Measurements from ENCODE around the gene STK33. TPM values are rescaled to one million over a fixed set of nuclear protein-coding genes. Genes with fewer than 3 reads are reported as not detected.

Gene STK33
- total RNA-seq, 1 donor from 2014 or later, result 0.52 TPM

DNA sequence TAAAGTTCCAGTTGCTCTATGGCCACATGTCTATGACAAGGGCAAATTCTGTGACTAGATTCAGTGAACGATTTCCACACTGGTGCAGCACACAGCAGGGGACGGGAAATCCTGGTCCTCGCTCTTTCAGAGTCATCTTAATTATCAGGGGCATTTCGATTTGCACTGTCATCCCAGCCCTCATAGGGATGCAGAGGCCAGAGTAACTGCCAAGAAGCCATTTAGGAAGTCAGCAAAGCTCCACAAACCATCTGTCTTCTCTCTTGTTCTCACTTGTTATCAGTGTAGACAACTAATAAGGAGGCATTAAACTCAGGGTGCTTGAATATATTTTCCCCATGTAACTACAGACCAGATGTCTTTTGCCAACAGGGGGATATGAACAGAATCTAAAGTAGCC is 151.7 kb downstream of the STK33 start:
- intact Hi-C loops (cut with micrococcal nuclease), result no loop called here

DNA sequence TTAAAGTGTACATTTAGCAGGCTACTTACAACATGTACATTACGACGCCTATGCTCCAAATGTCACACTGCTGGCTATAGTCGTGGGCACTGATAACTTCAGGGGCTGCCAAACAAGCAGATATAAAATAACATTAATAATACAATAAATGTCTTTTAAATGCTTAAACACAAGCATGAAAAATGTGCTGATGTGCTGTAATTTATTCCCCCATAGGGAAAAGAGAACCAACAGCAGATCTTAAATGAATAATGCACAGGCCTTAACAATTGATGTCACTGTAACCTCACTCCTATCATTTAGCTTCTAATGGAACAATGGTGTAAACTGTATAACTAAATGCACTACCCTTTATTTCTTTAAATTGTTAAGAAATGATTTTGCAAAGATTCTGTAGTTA is 153.4 kb downstream of the STK33 start:
- intact Hi-C loops (cut with micrococcal nuclease), result no loop called here

DNA sequence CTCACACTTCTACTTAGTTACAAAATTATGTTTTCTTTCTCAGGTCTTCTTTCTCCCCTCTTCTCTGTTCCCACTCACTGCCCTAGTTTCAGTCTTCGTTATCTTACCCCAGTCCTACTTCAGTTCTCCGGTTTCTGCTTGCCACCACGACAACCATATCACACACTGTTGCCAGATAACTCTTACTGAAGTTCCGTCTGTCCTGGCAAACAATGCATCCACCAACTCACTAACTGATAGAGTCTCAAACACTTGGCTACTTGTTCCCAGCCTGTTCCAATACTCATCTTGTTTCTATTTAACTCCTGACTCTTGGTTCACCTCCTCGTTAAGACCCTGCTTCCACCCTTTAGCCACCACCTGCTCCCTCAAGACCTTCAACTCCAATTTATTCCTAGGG is 164.5 kb downstream of the STK33 start:
- intact Hi-C loops (cut with micrococcal nuclease), result no loop called here

DNA sequence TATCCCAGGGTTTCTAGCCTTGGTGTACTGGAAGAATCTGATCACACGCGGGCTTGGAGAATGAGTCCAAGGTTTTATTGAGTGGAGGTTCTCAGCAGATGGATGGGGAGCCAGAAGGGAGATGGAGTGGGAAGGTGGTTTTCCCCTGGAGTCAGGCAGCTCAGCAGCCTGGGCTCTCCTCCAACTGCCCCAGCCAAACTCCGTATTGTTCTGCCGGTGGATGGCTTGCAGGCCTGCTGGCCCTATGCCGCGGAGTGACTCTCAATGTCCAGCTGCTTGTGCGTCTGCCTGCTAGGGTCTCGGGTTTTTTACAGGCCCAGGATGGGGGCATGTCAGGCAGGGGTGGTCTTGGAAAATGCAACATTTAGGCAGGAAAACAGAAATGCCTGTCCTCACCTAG is 168.0 kb downstream of the STK33 start:
- intact Hi-C loops (cut with micrococcal nuclease), result no loop called here

DNA sequence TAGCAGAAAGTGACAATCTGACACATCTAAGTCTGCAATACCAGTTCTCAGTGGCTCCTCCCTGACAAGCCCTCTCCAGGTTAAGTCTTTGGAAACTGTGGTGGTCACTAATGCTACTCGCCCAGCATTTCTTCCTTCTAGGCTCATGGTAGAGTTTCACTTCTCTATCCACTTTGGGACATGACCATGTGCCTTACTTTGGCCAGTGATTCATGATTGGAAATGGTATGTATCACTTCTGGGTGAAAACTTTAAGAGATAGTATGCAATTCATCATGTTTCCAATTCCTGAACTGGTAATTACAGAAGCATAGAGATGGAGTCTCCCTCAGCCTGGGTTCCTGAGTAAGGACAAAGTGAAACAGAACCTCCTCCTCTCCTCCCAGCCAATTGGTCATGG is 178.8 kb downstream of the STK33 start:
- intact Hi-C loops (cut with micrococcal nuclease), result no loop called here

DNA sequence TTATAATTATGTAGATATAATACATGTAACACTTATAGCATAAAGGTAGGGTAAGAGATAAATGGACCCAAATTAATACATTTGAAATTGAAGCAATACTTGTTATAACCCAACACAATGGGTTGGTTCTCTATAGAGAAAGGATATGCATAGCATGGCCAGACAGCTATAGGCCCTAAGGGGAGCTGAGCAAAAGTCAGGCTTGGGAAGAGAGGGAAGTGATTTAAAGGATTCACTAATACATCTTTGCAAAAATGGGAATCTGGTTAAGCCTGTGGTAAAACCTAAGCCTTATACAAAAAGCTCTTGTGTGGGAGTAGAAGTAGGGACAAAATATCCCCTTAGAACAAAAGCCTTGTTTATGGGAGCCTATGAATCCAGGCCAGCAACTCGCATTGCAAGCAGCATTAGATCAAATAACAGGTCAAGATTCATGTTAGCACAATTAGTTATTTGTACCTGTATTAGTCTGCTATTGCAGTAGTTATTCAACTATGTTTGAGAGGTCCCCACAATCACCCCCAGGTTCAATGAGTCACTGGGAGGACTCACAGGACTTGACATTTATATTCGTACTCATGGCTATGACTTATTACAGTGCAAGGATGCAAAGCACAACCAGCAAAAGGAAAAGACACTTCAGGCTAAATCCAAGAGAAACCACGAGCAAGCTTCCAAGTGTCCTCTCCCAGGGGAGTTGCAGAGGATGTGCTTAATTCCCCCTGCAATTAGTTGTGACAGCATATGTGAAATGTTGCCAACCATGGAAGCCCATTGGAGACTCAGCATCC is 185.7 kb downstream of the STK33 start:
- intact Hi-C loops (cut with micrococcal nuclease), result no loop called here

DNA sequence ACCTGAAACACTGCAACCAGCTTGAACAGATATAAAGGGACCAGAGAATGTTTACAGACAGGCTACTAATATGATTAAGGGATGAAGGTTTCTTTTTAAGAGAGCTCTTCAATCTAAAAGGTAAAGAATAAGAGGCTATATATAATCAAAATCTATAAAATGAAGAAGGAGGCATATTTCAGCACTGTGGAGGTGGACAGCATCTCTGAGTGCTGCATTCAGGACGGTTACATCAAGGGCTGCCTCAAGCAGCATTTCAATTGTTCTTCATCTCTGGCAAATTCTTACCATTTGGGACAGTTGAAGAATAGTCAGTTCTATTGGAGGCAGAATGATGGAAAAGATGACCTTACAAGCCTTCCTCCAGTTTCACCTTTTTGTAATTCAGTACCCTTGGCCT is 190.7 kb downstream of the STK33 start:
- intact Hi-C loops (cut with micrococcal nuclease), result no loop called here

DNA sequence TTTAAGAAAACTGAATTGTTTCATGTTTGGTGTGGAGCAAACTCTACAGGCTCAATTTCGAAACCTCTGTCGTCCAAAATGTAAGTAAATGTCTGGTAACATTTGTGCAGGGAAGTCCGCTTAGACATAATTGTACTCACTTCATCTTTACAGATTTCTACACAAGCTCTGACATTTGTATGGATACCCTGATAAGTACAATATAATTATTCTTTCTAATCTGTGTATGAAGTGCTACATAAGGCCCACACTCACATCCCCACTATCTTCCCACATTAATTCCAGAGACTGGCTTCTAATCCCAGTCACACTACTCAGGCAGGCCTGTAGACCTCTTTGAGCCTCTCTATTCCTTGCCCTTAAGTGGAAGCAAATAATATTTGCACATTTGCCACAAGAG is 201.1 kb downstream of the STK33 start:
- intact Hi-C loops (cut with micrococcal nuclease), result no loop called here

DNA sequence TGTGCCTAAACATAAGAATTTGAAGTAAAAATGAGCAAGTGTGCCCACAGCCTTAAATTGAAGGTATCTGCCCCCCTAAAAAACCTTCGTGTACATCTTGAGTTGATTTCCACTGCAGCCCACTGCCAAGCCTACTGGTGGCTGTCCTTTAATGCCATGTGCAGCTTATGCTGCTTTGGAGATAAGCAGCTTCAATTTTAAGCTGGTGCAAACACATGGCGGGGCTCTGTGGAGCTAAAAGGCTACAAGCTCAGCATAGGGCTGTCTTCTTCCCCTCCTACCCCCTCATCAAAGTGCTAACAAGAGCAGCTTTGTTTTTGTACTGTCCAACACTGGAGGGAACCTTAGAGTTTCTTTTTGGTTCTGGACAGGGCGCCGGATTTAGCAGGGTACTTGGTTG is 201.9 kb downstream of the STK33 start:
- intact Hi-C loops (cut with micrococcal nuclease), result no loop called here

DNA sequence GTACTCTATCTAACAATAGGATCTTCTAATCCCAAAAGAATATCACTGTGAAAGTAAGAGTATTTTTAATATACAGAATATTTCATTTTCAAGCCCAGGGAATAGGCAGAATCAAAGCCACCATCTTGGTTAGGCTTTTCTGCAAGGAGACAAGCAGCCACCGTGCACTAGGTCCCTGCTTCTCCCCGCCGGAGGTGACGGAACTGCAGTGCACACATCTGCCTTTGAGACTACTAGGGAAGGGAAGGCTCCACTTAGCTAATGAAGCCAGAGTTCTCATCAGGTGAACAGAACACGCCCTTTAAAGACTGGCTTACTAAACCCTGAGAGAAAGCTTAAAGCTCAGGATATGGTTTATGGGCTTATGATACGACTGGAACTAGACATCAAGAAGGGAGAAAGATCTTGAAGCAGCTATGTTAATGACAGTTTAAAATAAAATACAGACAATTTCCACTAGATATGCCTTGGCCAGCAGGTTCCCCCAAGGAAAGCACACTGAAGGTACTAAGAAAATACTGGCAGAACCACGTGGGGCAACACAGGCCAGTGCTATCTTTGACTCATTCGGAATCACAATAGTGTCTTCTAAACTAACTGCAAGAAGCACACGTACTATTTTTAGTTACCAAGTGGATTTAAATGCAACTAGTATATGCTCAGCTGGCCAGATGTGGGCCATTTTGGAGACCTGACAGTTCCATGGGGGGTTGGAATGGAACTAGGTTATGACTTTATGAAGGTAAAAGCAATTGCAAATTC is 203.0 kb downstream of the STK33 start:
- intact Hi-C loops (cut with micrococcal nuclease), result no loop called here

DNA sequence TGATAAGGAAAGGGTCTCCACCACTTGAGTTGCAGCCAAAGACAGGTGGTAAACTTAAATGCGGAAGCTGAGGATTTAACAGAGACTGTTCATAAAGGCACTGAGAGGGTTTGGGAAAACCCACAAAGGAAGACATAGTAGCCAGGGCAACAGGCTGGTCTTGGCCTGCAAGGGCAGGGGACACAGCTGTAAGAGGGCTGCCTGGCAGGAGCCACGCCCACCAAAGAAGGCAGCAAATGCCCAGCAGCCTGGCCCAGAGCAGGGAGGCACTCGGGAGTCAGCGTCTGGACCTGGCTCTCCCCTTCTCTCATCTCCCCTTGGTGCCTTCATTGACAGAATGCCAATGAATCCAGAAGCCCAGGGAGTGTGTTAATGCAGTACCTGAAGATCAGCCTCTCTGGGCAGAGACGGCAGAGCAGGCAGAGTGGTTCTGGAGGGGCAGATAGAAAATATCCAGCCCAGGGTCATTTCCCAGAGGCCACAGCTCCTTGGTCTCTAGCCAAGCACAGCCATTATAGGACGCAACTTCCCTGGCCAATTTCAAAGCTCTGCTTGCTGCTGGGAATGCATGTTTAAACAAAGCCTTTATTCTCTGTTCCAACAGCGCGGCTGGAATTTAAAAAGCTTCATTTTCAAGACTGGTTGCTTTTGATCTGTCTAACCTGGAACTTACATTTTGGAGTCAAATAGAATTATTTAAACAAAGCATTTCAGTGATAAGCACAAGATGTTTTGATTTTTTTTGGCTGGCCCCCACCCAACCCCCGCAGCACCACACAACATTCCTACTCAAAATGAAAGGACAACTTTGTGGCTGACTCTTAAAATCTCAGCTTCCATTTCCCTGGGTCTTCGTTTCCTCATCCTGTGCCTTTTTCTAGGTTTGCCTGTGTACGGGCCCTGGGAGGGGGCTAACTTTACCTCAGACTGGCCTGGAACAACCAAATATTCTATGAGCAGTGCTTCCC is 204.7 kb downstream of the STK33 start:
- intact Hi-C loops (cut with micrococcal nuclease), result no loop called here

DNA sequence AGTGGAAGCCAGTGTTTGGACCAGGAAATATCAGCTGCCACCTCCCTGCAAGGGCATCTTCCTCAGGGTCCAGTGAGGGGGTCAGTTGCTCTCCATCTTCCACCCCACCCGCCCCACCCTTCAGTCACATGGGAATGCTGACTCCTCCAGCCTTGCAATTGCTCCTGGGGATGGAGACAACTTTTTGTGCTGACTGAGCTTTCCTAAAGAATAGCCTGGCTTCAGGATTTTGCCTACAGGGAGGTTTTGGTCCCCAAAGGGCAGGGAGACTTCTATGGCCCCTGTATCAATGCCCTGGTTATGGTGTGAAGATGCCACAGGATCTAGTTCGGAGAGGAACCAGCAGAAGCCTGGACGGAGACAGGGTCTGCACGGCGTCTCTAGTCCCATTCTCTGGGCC is 206.3 kb downstream of the STK33 start:
- intact Hi-C loops (cut with micrococcal nuclease), result no loop called here

DNA sequence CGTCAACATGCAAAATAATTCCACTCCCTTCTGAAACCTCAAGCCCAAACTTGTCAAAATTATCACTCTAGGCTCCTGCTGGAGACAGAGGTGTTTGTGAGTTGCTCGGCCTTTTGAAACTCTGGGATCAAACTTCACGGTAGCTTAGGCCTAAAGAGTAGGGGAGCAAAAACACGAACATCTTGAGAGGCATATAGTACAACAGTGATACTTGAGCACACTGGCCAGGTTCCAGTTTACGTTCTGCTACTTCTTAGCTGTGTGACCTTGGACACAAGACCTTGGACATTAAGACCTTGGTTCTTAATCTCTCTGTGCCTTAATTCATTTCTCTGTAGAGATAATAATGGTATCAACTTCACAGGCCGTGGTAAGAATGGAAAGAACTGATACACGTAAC is 206.9 kb downstream of the STK33 start:
- intact Hi-C loops (cut with micrococcal nuclease), result no loop called here

DNA sequence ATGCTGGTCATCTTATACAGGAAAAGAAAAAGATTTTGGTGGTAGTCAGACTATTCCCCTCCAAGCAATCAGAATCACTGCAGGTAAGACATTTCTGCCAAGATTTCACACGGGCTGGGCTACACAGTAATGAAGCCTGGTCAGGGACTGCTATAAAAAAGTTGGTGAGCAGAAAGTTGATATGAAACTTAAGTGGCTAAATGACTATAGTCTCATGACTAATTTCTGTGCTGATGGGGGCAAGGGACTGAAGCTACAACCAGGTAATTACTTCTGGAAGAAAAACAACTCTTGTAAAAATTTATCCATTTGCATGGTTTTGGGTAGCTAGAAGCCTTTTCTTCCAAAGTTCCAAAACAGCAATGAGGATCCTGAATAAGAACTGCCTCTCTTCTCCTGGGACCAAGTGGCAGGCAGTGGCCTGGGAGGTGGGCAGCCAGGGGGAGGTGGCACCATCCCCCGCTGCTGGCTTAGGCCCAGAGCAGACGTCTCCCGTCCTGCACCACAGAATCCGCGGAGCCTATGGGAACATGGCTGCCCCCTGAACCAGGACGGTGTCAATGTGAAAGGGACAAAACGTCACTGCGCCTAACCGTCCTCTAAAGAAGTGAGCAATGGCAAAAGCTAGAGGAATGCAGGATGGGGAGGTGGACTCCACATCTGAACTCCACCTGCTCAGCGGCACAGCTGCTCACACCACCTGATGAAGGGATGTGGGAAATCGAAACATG is 207.7 kb downstream of the STK33 start:
- intact Hi-C loops (cut with micrococcal nuclease), result no loop called here

DNA sequence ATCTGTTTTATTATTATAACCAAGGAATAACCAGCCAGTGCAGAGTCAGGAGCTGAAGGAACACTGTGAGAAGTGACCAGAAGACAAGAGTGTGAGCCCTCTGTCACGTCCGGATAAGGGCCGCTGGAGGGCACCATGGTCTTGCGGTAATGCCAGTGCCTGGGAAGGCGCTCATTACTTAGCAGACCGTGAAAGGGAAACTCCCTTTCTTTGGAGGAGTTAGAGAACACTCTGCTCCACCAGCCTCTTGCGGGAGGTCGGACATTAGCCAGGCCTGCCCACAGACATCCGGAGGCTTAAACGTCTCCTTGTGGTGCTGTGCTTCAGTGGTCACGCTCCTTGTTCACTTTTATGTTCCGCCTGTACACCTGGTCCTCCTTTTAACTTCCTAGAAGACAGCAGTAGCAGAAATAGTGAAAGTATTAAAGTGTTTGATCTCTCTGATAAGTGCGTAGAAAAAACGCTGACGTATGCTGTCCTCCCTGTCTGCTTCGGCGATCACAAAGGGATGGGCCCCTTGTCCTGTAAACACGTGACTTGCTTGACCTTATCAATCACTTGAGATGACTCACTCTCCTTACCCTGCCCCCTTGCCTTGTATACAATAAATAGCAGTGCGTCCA is 209.7 kb downstream of the STK33 start:
- intact Hi-C loops (cut with micrococcal nuclease), result no loop called here

DNA sequence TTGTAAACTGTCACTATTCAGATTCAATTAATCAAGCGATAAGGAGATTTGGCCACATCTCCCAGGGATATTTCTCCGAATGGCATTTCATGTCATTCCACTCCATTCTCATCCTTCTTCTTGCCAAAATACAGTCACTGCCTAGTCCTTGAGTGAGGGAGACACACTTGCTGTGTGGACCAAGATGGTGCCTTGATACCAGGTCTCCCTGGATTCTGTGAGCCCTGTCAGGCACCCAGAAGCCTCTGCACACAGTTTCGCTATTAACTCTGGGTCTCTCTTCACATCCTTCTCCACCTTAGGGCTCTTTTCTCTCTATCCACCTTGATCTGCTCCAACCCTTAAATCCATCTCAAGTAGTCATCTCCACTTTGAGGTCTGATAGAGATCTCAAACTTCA is 210.4 kb downstream of the STK33 start:
- intact Hi-C loops (cut with micrococcal nuclease), result no loop called here

DNA sequence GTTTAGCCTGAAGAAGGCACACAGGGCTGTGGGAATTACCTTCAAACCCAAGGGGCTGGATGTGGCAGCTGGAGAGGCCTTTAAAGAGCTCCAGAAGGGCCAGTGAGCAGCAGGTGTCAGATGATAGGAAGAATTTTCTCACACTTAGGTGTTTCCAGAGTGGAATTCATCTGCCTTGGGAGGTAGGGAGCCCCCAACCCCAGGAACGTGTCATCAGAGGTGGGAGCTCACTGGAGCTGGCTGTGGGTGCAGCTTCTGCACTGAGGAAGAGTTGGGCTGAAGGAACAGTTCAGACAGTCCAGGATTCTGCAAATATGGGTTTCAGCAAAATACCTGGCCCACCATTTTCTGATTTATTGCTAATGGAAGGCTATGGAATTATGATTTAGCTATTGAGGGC is 210.8 kb downstream of the STK33 start:
- intact Hi-C loops (cut with micrococcal nuclease), result no loop called here

DNA sequence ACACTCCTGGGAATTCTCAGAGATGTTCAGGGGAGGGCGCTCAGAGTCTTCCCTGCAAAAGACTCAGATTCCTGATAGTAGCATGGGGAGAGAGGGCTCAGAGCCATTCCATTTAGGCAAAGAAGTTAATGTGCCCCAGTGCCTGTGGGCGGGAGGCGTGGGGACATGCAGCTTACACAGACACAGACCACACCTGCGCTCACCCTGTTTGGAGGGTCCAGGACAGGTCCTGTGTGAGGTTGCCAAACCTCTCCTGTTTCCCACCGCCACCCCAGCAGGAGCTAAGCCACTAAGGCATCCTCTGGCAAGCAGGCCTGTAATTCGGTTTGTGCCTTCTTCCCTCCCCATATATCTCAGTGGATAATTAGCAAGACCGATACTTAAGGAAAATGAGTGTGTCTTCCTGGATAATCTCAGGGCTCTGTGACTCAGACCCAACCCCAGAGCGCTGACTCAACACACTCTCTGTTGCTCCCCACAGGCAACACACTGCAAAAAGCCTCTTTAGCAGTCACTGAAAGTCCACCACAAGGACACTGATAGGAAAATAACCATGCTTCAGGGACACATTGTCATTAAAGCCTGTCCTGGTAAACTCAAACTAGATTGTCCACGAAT is 211.5 kb downstream of the STK33 start:
- intact Hi-C loops (cut with micrococcal nuclease), result no loop called here

DNA sequence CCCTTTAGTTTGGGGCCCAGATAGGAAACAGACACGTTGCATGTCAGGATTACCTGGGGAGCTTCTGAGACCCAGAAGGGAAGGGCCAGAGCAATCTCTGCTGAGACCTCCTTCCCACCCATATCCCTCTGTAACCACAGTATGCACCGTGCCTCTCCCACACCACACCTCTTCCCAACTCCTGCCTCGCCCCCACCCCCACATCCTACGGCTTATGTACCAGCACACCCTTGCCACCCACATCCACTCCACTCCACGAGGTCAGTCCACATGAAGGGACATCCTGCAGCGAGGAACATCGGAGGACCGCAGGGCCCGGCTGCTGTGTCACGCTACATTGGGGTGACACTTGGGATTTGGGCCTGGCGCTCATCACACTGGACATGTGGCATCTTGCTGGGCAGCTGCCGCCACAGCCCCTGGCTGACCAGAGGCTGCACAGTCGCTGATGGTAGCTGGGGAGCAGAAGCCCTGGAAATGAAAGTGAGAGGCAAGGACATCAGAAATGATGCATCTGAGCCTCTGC is 212.1 kb downstream of the STK33 start:
- intact Hi-C loops (cut with micrococcal nuclease), result no loop called here

DNA sequence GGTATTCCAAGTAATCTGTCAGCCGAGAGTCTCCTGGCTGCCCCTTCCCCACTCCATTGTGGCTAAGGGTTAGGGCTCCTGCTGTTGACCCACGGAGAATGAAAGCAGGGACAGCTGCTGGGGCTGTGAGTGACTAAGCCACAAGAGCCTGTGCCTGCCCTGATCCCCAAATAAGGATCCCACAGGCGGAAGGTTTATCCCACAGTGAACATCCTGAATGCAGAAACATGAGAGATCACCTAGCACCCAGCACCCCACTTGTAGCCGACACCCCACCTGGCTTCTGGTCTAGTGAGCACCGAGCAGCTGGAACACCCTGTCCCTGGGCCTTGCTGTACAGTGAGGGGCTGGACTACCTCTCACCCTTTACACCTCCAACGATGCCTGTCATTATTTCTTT is 212.7 kb downstream of the STK33 start:
- intact Hi-C loops (cut with micrococcal nuclease), result no loop called here
